GM19324 (cell line): ENCODE data around the gene MSH5.
A peak's percentile ranks its signal among the peaks of the same experiment; 100 is the strongest.
"Not testable (repeated sequence)": the region's sequence is repeated elsewhere in the genome, so short reads cannot be mapped to it uniquely, and the experiment has no call there.

Experiments used
- ATAC-seq: cut with Tn5 transposase; IDR thresholded peaks from one replicate; pipeline ENCODE4 v1.9.1; 2021; ENCODE audit warnings: mild to moderate bottlenecking, moderate library complexity; ENCODE audit not compliant: unreplicated experiment, low FRiP score

The MSH5 gene

DNA sequence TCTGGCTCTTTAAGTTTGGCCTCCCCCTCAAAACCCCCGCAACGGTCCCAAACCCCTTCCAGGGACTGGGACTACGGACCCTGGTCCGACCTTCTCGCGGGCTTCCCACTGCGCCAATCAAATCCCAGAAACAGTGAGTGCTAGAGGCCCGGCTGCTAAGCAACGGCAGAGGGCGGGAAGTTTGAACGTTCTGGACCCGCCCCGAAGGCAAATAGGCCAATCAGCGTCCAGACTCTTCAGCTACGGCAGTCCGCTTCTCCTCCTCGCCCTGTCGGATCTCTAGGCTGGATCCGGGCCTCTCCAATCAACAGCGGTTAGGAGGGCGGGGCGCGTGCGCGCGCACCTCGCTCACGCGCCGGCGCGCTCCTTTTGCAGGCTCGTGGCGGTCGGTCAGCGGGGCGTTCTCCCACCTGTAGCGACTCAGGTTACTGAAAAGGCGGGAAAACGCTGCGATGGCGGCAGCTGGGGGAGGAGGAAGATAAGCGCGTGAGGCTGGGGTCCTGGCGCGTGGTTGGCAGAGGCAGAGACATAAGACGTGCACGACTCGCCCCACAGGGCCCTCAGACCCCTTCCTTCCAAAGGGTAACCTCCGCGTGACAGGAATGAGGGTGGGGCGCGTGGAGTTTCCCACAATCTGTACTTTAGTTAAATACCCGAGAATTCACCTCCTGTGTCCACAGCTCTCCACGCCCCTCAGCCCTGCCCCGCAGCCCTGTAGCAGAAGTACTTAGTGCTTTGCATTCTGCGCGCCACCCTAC, at the start of gene MSH5:
Gene MSH5 (plus strand): TSS at position 367 of the 758 bp plus-strand sequence. CDS start 462 bp downstream, outside the sequence.
- peak; percentile 79 for ATAC-seq

DNA sequence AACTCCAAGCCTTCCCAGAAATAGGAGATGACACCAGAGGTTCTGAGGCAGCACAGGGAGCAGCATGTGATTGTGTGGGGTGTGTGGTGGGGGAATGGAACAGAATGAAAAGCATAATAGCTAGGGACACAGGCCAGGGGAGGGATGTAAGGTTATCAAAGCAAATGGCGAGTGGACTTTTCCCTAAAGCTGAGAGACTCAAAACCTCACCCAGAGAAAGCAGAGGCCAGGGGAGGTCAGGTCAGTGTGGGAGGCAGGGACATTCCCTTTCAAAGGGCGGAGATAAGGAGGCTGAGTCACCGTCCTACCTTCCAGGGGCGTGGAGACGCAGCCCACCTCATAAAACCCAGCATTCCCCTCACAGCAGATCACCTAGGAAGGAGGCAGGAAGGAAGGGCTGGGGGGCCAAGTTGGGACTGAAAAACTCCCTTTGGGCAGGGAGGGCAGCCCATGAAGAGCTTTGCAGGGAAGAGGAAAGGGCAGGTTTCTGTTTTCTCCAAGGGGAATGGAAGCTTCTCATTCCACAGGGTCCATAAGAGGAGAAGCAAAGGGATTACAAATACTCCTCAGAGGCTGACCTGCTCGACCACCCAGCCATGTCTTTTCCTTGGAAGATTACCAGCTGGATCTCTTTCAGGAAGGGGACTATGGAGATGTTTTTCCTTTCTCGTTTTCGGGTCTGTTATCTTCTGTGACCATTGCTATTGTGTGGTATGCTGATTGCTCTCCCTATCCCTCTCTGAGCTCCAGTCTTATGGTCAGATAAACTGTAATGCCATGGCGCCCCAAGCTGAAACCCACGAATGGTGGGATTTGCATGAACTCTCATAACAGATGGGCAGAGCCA, 49.4 kb upstream of the MSH5 start:
- no peak for ATAC-seq

- ATAC-seq: no peak
Observed at GRCh38 chr6:31691078-31691463, 48.7 kb upstream of the MSH5 start.

- no peak for ATAC-seq
Observed at GRCh38 chr6:31691564-31692108, 48.2 kb upstream of the MSH5 start.

DNA sequence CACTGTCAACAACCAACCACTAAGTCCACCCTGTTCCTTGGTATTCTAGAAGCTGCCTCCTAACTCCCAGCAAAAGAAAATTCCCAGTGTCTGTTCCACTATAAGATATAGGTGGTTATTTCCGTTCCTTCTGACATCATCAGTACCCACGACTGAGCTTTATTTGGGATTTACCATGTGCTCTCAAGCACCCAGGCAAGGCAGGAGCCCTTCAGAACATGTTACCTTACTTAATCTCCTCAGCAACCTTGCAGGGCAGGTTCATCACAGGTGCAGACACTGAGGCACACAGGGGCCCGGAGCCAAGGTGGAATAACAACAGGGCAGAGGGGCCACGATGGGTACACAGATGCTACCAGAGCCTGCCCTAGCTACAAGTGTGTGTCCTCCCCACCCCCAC, 47.5 kb upstream of the MSH5 start:
- ATAC-seq: no peak

- no peak for ATAC-seq
Observed at GRCh38 chr6:31692886-31693285, 46.9 kb upstream of the MSH5 start.

DNA sequence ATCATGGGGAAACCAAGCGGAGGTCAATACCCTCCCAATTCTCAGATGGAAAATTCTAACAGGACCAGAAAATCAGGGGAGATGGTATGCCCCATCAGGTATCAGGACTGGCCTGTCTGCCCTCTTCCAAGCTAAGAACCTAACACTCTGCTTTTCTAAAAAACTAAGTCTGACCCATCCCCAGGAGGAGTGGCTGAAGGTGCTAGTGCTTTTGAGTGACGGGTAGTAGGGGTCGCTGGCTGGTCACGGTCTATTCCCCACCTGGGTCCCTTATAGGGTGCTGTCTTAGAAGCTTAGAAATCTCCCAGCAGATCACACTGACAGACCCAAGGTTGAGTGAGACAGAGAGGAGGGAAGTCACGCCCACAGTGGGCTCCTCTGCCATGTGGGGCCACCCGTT, 46.3 kb upstream of the MSH5 start:
- ATAC-seq: no peak

- ATAC-seq: no peak
Observed at GRCh38 chr6:31697555-31697954, 42.2 kb upstream of the MSH5 start.

DNA sequence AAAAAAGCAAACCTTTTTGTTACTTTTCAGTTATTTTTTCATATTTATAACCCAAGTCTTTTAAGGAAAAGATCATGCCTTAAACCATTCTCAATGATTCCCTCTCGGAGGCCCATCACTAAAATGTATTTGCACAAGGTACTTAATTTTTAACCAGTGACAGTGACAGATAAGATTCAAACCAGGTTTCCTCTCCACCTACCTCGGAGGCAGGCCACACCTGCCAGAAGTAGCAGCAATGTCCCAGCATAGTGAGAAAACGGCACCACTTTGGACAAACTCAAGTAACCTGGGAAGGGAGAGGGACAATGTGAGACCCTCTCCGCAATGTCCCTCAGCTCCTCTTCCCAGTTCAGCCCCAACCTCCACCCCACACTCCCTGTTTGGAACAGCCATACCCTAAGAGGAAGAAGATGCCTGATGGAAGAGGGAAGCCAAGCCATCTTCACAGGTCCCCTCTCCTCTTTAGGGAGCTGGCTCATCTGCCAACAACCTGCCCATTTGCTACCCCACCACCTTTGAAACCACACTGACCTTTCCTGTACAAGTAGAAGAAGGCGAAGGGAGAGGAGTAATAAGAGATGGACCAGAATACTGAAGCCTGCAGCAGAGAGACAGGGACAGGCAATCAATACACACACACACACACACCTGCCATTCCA, 38.9 kb upstream of the MSH5 start:
- ATAC-seq: no peak

GRCh38 chr6:31701666-31702404, 38.0 kb upstream of the MSH5 start:
- no peak for ATAC-seq

- no peak for ATAC-seq
Observed at GRCh38 chr6:31702405-31702818, 37.4 kb upstream of the MSH5 start.

GRCh38 chr6:31702819-31703716, 36.7 kb upstream of the MSH5 start, which contains the start of gene ABHD16A:
Gene ABHD16A (minus strand): TSS chr6:31703324. CDS start chr6:31703281, 43 bp downstream.
- peak; percentile 79 for ATAC-seq

GRCh38 chr6:31705931-31706330, 33.9 kb upstream of the MSH5 start:
- no peak for ATAC-seq

DNA sequence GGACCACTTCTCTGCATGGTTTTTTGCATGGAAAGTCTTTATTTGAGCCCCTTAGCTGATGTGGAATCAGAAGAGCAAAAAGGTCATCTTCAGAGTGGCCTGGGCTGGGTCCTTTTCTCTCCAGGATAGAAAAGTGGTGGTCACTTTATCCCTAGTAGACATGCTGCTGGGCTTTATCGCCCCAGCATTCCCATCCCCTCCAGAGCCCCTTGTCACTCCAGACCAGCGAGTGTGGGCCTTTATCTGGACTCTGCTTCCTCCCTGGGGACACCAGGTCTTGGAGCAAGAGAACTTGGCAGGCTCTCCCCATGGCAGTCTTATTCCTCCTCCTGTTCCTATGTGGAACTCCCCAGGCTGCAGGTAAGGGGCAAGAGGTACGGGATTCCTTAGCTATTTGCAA, 33.2 kb upstream of the MSH5 start, which contains the start of gene LY6G6F:
Gene LY6G6F (plus strand): TSS at position 268 of the 400 bp plus-strand sequence. CDS start 41 bp downstream, at position 309.
- no peak for ATAC-seq

- no peak for ATAC-seq
Observed at GRCh38 chr6:31707701-31708100, 32.1 kb upstream of the MSH5 start.

DNA sequence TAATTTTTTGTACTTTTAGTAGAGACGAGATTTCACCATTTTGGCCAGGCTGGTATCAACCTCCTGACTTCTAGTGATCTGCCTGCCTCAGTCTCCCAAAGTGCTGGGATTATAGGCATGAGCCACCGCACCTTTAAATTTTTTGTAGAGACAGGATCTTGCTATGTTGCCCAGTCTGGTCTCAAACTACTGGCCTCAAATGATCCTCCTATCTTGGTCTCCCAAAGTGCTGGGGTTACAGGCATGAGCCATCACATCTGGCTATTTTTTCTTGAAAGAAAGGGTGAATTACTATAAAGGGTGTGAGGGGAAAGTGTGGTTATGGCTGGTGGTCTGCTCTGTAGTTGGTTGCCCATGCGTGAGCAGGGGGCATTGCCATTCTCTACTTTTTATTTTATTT, 31.6 kb upstream of the MSH5 start:
- ATAC-seq: no peak

DNA sequence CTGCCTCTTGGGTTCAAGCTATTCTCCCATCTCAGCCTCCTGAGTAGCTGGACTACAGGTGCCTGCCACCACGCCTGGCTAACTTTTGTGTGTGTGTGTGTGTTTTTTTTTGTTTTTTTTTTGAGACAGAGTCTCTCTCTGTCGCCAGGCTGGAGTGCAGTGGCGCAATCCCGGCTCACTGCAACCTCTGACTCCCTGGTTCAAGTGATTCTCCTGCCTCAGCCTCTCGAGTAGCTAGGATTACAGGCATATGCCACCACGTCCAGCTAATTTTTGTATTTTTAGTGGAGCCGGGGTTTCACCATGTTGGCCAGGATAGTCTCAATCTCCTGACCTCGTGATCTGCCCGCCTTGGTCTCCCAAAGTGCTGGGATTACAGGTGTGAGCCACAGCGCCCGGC, 30.6 kb upstream of the MSH5 start:
- ATAC-seq: not testable (repeated sequence)

- ATAC-seq: no peak
Observed at GRCh38 chr6:31710523-31711219, 29.1 kb upstream of the MSH5 start.
